Muscle layer of duodenum (tissue), 2 donors: Measurements from ENCODE around the gene FZD2.
"Not testable (repeated sequence)": the region's sequence is repeated elsewhere in the genome, so short reads cannot be mapped to it uniquely, and the experiment has no call there.

Experiments
- H3K27ac ChIP-seq: one replicate; pipeline ENCODE4 v1.7.0; 2013; ENCODE audit warnings: mild to moderate bottlenecking, low read length
- H3K27me3 ChIP-seq: one replicate; pipeline ENCODE4 v1.7.0; 2013; ENCODE audit warnings: low read depth, mild to moderate bottlenecking, control low read depth, low read length
- H3K36me3 ChIP-seq, 2 donors: one replicate each; pipeline ENCODE4 v1.7.0; 2013; ENCODE audit warnings: low read length in 2 of 2, control low read depth in 1 of 2, mild to moderate bottlenecking in 1 of 2; ENCODE audit not compliant: insufficient read depth in 2 of 2, control insufficient read depth in 1 of 2
- H3K4me1 ChIP-seq, 2 donors: one replicate each; pipeline ENCODE4 v1.7.0; 2013; ENCODE audit warnings: low read length in 2 of 2, mild to moderate bottlenecking in 2 of 2, control low read depth in 1 of 2, moderate library complexity in 1 of 2; ENCODE audit not compliant: insufficient read depth in 2 of 2, control insufficient read depth in 1 of 2
- H3K4me3 ChIP-seq, 2 donors: one replicate each; pipeline ENCODE4 v1.7.0; 2013; ENCODE audit warnings: low read length in 2 of 2, low read depth in 1 of 2, mild to moderate bottlenecking in 1 of 2
- H3K9me3 ChIP-seq, 2 donors: one replicate each; pipeline ENCODE4 v1.7.0; 2013; ENCODE audit warnings: low read length in 2 of 2, control low read depth in 1 of 2, mild to moderate bottlenecking in 1 of 2; ENCODE audit not compliant: control insufficient read depth in 1 of 2
- donor health status: healthy.

FZD2 gene

DNA sequence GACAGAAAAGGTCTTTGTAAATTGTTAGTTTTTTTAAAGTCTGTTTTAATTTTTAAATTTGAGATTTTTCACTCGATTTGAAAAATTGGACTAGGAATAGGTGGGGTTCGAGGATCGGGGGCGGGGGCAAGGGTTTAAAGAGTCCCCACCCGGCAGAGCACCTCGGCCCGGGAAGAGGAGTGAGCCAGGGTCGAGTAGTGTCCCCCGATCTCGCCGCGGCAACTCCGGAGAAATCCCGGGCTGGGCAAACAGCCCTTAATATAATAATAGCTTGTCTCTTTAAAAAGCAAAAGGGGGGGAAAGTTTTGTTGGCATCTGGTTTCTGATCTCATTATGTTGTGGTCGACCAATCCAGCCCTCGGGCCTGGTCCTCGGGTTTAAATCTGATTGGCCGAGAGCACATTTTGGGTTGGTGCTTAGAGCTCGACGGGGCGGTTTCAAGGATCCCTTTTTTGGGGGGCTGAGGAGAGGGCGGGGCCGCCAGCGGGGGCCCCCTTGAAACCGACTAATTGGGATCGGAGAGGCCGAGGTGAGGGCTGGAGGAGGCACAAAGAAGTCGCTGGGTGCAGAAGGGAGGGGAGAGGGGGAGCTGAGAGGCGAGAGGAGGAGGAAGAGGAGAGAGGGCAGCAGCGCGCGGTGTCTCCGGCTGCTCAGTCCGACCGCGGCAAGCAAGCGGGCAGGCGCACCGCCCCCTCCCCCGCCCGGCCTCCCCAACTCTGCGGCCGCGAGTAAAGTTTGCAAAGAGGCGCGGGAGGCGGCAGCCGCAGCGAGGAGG is at the start of gene FZD2:
FZD2 (plus strand) TSS at position 653 of the 775 bp plus-strand sequence. CDS start 205 bp downstream, outside the sequence.
- Histone ChIP-seq H3K36me3 (no peaks in the 10 kb centered on the region), H3K27me3 (no peaks in the 10 kb centered on the region), H3K4me1 (peaks cover 0 to 18% of the 10 kb centered on the region in 2 donors), H3K4me3 (peak within 1 kb of the TSS; percentile 71 to 79), H3K9me3 (no peaks in the 10 kb centered on the region), H3K27ac (peak within 1 kb of the TSS; percentile 75)

- H3K27me3 ChIP-seq, H3K36me3 ChIP-seq, H3K9me3 ChIP-seq, H3K4me3 ChIP-seq, H3K4me1 ChIP-seq, H3K27ac ChIP-seq: not testable (repeated sequence)
Measured at GRCh38 chr17:44511241-44512134, 45.8 kb upstream of the FZD2 start.

DNA sequence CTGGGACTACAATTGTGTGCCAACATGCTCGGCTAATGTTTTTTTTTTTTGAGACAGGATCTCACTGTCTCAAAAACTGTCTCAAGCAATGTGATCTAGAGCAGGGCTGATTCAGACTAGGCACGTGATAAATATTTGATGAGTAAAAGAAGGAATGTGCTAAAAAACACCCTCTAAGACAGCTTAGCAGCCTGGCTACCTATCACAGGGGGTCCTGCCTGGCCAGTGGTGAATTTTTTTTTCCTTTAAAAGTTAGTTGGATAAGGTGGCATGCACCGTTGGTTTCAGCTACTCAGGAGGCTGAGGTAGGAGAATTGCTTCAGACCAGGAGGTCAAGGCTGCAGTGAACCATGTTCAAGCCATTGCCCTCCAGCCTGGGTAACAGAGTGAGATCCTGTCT is 39.3 kb upstream of the FZD2 start:
- Histone ChIP-seq H3K9me3 (no peaks in the 10 kb centered on the region), H3K27me3 (no peaks in the 10 kb centered on the region), H3K36me3 (no peaks in the 10 kb centered on the region), H3K4me1 (no peaks in the 10 kb centered on the region), H3K4me3 (no peak overlapping the region), H3K27ac (no peak overlapping the region)

DNA sequence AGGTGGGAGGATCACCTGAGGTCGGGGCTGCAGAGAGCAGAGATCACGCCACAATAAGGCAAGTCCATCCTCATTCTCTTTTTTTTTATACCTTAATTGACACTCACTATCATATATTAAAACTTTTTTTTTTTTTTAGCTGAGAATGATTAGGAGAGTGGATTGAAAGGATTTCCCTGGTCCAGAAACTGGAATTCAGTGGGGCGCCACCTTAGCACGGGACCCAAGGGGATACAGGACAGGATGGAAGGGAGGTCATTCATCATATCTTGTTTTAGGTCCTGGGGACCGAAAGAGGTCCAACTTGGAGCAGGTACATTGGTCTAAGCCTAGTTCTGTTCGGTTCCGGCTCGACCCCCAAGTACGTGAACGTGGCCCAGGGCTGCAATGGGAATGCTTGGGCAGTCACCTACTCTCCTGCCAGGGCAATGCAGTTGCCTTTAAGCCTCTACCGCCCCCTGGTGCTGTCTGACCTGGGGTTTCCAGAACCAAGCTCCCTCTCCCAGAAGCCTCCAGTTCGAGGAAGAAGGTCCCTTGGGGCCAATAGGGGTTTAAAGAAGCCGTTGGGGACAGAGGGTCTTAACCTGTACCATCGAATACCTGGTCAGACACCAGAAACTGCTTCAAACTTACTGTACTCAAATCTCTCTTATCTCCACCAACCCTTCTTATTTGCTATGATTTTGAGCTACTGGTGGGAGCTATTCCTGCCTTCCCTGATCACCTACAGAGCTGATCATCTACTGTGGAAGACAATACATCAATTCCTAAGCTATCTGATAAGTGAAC is 34.2 kb upstream of the FZD2 start:
- Histone ChIP-seq H3K4me3 (no peak overlapping the region), H3K27ac (no peak overlapping the region), H3K27me3 (no peaks in the 10 kb centered on the region), H3K9me3 (peaks cover 0 to 3% of the 10 kb centered on the region in 2 donors), H3K4me1 (no peaks in the 10 kb centered on the region), H3K36me3 (no peaks in the 10 kb centered on the region)

DNA sequence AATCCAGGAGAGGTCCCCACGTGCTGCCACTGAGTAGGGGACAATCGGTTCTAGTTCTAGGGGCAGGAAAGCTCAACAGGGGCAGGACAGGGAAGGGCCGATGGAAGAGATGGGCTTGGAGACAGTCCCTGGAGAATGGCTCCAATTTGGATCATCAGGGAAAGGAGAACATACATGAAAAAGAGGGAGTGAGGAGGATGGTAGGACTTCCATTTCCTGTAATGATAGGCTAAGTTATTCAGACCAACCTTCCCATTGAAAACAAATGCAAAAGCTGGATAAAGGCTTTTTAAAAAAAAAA is 33.7 kb upstream of the FZD2 start:
- Histone ChIP-seq H3K4me3 (no peak overlapping the region), H3K27ac (no peak overlapping the region), H3K36me3 (no peaks in the 10 kb centered on the region), H3K27me3 (no peaks in the 10 kb centered on the region), H3K9me3 (peaks cover 0 to 3% of the 10 kb centered on the region in 2 donors), H3K4me1 (no peaks in the 10 kb centered on the region)

GRCh38 chr17:44527102-44527501 is 30.2 kb upstream of the FZD2 start:
- Histone ChIP-seq H3K27me3 (no peaks in the 10 kb centered on the region), H3K4me1 (no peaks in the 10 kb centered on the region), H3K36me3 (no peaks in the 10 kb centered on the region), H3K4me3 (no peak overlapping the region), H3K9me3 (peaks cover 0 to 3% of the 10 kb centered on the region in 2 donors), H3K27ac (no peak overlapping the region)

- Histone ChIP-seq H3K27me3 (no peaks in the 10 kb centered on the region), H3K4me1 (no peaks in the 10 kb centered on the region), H3K9me3 (peaks cover 0 to 3% of the 10 kb centered on the region in 2 donors), H3K36me3 (no peaks in the 10 kb centered on the region), H3K4me3 (no peak overlapping the region), H3K27ac (no peak overlapping the region)
Measured at GRCh38 chr17:44527954-44528353, 29.3 kb upstream of the FZD2 start.

- H3K27ac ChIP-seq = no peak overlapping the region
- peaks cover 0 to 3% of the 10 kb centered on the region in 2 donors for H3K9me3 ChIP-seq
- peaks cover 0 to 7% of the 10 kb centered on the region in 2 donors for H3K4me1 ChIP-seq
- H3K27me3 ChIP-seq = no peaks in the 10 kb centered on the region
- H3K36me3 ChIP-seq = no peaks in the 10 kb centered on the region
- H3K4me3 ChIP-seq = no peak overlapping the region
Measured at GRCh38 chr17:44529864-44530263, 27.4 kb upstream of the FZD2 start.

GRCh38 chr17:44530896-44531418 is 26.3 kb upstream of the FZD2 start:
- no peaks in the 10 kb centered on the region for H3K36me3 ChIP-seq

GRCh38 chr17:44533533-44534246 is 23.6 kb upstream of the FZD2 start:
- Histone ChIP-seq H3K36me3 (no peaks in the 10 kb centered on the region), H3K27ac (no peak overlapping the region), H3K4me3 (peak overlapping the region; percentile 0 to 48), H3K27me3 (no peaks in the 10 kb centered on the region), H3K4me1 (peaks cover 0 to 7% of the 10 kb centered on the region in 2 donors), H3K9me3 (no peaks in the 10 kb centered on the region)

More at GRCh38 chr17:44530896-44531418, 26.3 kb upstream of the FZD2 start:
- Histone ChIP-seq H3K9me3 (peaks cover 0 to 3% of the 10 kb centered on the region in 2 donors), H3K27me3 (no peaks in the 10 kb centered on the region), H3K27ac (no peak overlapping the region), H3K4me3 (no peak overlapping the region), H3K4me1 (peaks cover 0 to 7% of the 10 kb centered on the region in 2 donors)
